ENCODE results near the gene PIWIL4.
"Not testable (repeated sequence)": the region's sequence is repeated elsewhere in the genome, so short reads cannot be mapped to it uniquely, and the experiment has no call there.

PIWIL4 gene

DNA sequence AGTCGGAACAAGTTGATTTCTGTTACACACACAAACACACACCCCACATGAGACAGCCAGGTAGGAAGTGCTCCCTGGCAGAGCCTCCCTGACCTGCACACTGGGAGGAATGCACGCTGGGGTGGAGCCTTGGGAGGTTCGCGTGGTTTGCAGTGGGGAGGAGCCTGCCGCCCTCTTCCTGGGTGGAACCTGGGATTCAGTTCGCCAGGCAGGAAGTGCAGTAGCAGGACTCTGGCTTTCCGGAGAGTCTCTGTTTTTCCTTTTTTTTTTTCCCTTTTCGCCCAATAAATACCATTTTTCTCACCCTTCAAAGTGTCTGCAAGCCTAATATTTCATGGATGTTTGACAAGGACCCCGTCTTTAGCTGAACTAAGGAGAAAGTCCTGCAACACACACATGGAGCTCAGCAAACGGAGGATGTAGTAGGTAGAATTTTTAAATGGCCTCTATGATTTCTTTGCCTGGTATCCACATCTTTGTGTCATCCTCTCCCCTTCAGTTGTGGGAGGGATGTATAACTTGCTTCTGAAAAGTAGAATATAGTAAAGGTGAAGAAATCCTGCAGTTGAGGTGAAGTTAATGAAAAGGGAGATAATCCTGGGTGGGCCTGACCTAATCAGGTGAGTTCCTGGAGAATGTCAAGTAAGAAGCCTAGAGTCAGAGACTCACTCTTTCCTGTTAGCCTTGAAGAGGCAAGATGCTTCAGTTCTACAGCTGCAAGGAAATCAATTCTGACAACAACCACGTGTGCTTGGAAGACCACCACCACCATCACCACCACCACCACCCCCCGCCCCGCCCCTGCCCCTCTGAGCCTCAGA, 72.9 kb downstream of the PIWIL4 start:
- FAIRE-seq = no peak

- no peak for FAIRE-seq
Measured at GRCh38 chr11:94641167-94641761, 74.1 kb downstream of the PIWIL4 start.

GRCh38 chr11:94643186-94643585, 76.0 kb downstream of the PIWIL4 start:
- not testable (repeated sequence) for FAIRE-seq

DNA sequence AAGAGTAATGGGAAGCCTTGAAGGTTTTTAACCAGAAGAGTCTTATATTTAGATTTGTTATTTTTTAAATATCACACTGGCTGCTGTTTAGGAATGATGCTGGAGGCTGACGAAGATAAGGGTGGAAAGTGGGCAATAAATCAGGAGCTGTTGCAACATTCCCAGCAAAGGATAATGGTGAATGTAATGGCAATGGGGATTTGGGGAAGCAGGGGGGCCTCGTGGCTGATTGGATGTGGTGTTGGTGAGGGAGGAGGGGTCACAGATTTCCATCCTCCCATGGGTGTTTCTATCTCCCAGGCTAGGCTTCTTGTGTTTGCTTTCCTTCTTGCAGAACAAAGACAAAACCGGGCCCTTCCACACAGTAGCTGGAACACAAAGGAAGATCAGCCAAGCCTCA, 80.8 kb downstream of the PIWIL4 start:
- no peak for FAIRE-seq

- no peak for FAIRE-seq
Measured at GRCh38 chr11:94648789-94649188, 81.6 kb downstream of the PIWIL4 start.

- FAIRE-seq = no peak
Measured at GRCh38 chr11:94649254-94649653, 82.1 kb downstream of the PIWIL4 start.

GRCh38 chr11:94649964-94650623, 82.9 kb downstream of the PIWIL4 start:
- FAIRE-seq = no peak

GRCh38 chr11:94650756-94651155, 83.6 kb downstream of the PIWIL4 start:
- FAIRE-seq = no peak

DNA sequence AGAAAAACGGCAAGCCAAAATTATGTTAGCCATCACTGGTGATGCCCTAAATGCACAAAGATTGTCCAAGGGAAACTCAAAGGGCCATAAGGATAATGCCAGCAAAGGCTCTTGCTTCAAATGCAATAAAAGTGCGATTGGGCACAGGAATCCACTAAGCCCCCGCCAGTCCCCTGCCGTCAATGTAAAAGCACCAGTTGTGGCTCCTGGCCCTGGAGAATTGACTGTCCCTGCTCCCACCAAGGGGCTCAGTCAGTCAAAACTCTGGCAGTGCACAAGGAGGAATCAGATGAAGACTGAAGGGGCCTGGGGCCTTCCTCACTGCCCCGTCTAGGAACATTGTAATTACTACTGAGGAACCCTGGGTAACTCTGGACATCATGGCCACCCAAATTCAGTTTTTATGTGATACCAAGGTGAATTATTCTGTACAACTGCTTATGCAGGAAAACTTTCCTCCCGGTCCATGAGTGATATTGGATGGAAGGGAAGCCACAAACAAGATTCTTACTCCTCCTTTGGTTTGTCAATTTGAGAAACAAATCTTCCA, 85.6 kb downstream of the PIWIL4 start:
- FAIRE-seq = no peak

- FAIRE-seq = no peak
Measured at GRCh38 chr11:94653561-94653960, 86.4 kb downstream of the PIWIL4 start.

- no peak for FAIRE-seq
Measured at GRCh38 chr11:94654201-94654600, 87.0 kb downstream of the PIWIL4 start.

GRCh38 chr11:94655291-94655690, 88.1 kb downstream of the PIWIL4 start:
- FAIRE-seq = no peak

DNA sequence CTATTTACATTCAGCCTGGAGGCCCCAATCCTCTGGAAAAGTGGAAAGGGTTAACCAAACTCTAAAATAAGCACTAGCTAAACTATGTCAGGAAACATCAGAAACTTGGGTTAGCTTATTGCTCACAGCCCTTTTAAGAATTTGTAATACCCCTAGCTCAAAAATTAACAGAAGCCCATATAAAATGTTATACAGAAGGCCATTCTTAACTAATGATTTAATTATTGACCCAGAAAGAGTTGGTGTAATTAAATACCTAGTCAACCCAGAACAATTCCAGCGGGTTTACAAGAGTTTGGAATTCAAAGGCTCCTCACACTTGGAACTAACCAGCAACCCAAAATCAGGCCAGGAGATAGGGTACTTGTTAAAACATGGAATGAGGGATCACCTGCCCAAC, 88.8 kb downstream of the PIWIL4 start:
- no peak for FAIRE-seq

DNA sequence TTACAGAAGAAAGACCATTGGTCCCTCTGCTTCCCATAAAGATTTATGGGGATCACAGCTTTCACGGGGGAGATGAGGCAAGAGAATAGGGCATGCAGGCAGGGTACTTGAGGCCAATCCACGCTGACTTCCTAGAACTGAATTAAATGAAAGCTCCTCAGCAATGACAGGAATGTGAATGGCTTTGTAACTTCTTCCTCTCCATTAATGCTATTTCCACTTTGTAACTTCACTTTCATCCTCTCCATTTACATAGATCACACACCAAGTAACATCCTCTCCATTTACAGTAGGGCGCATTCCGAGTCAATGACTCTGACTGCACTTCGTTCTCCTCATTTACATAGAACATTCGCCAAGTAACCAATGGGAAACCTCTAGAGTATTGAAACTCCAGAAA, 89.8 kb downstream of the PIWIL4 start:
- FAIRE-seq = no peak

- FAIRE-seq = no peak
Measured at GRCh38 chr11:94657629-94658028, 90.5 kb downstream of the PIWIL4 start.

DNA sequence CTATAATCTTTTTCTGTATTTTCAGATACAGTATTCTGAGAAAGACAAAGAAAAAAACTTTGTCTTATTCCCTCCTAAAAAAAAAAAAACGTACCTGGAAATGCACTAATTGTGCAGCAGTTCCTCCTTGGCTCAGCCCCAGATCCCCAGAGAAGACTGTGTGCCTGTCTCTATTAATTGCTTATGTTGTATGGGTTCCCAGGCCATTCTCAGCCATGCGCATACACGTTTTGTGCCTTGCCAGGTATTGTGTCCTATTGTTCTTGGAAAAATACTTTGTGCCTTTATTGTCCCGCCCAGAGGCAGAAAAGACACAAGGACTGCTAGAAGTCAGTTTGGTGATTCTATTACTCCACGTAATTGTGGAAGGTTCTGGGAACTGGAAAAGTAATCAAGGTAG, 91.2 kb downstream of the PIWIL4 start:
- FAIRE-seq = no peak

GRCh38 chr11:94658888-94659287, 91.7 kb downstream of the PIWIL4 start:
- no peak for FAIRE-seq

GRCh38 chr11:94661444-94661843, 94.3 kb downstream of the PIWIL4 start:
- no peak for FAIRE-seq

DNA sequence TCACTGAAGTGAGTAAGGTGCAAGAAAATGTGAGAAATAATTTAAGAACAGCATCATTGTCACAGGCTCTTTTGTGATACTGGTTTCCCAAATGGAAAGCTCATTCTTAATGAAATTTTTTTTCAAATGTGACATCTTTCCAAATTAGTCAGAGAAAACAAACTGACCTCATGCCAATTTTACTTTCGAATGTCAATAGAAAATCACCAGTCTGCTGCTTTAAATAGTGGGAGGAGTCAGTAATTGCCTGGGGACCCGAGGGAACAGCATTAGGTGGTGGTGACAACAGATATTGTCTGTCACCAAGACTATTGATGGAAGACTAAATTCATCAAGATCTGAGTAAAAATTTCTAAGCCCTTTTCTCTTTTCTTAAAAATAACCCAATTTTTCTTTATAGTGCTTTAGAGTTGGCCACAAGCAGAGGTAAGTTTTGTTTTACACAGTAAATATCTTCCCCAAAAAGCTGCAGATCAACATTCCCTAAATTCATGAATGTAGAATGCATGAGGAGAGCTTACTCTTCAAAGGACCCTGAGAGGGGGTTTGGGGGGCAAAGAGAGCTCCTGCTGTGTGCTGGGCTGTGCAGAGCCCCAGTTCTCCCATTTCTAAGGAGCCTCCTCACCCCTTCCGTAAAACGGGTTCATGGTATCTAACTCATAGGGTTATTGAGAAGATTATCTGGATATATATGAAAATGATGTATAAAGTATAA, 95.1 kb downstream of the PIWIL4 start:
- no peak for FAIRE-seq

- FAIRE-seq = no peak
Measured at GRCh38 chr11:94662846-94663390, 95.8 kb downstream of the PIWIL4 start.

GRCh38 chr11:94664346-94664745, 97.2 kb downstream of the PIWIL4 start:
- no peak for FAIRE-seq

DNA sequence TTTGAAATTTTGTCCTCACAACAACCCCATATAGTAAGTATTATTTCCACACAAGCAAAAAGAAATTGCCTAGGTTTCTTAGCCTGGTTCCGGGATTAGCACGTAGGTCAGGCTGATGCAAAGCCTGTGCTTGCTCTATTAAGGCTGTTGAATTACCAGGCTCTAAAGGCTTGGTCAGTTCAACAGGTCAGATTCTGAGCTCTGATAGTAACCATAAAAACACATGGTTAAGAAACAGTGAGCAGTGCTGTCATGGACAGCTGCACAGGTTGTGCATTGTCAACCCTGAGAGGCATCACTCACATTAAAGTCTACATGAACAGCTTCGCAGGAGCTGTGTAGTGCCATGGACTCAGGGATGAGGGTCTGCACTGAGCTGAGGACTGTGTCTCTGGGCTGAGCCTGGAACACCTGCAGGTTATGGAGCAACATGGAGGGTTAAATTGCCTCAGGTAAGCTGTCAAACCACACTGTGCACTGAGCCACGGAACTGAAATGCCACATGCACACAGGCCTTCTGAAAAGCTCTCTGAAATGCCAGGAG, 98.0 kb downstream of the PIWIL4 start:
- no peak for FAIRE-seq

All from endometrium (tissue), 2 donors.